HepG2 (cell line): ENCODE results near the gene FMNL2. TPM values are rescaled to one million over a fixed set of nuclear protein-coding genes. Genes with fewer than 3 reads are reported as not detected.

Experiments used
- ATAC-seq: fragments of 200-7000 bp; cut with Tn5 transposase; 3 replicates; pipeline ENCODE4 v1.9.1; 2020; ENCODE audit warnings: mild to moderate bottlenecking, moderate library complexity
- BruUV-seq: library from RNA; stranded (reverse); fragments of 400-500 nt; replicated peaks from 2 replicates; lab custom pipeline; 2021; lab: Mats Ljungman, UMichigan
- CTCF ChIA-PET: fragments of 300-600 bp; formaldehyde crosslinking; extraction: SDS; loops from one replicate; lab custom pipeline; 2021; ENCODE audit warnings: low total read pairs, inconsistent platforms, low intra/inter-chr PET ratio; lab: Yijun Ruan, JAX
- POLR2A ChIA-PET: fragments of 350-600 bp; sonication (Branson Sonifier 250); formaldehyde crosslinking; loops from one replicate; lab custom pipeline; 2020; ENCODE audit warnings: antibody characterized with exemption, inconsistent platforms; lab: Yijun Ruan, JAX
- DNase-seq: peaks from one replicate; pipeline ENCODE4 v3.0.0-alpha.2; 2015; ENCODE audit warnings: low spot score
- FAIRE-seq: peaks from 3 replicates; lab custom pipeline; 2011; peaks lifted over from hg19 to GRCh38; lab: Jason Lieb, UNC
- H2AFZ ChIP-seq: one replicate; pipeline ENCODE4 v1.6.1; 2011; ENCODE audit warnings: low read length, inconsistent platforms
- H3K27ac ChIP-seq: fragments of 300-600 bp; 3 replicates; pipeline ENCODE4 v1.8.0; 2011; ENCODE audit warnings: mixed run types, mild to moderate bottlenecking, mixed read lengths, low read length, inconsistent platforms; ENCODE audit not compliant: insufficient read depth; ENCODE audit errors: extremely low read length
- H3K27me3 ChIP-seq, 2 experiments: fragments of 200-600 bp in 1 of 2; 2 replicates in 1 of 2; 3 replicates in 1 of 2; pipeline versions ENCODE4 v1.6.0 to v1.8.0; 2011; ENCODE audit warnings: low read length in 2 of 2, mild to moderate bottlenecking in 2 of 2, moderate library complexity in 2 of 2, inconsistent platforms in 1 of 2; ENCODE audit not compliant: insufficient read depth in 2 of 2, control insufficient read depth in 1 of 2
- H3K36me3 ChIP-seq, 2 experiments: fragments of 200-600 bp in 1 of 2; replicated peaks in 1 of 2; 2 replicates in 1 of 2; 3 replicates in 1 of 2; pipeline versions ENCODE4 v1.5.1 to v1.8.0; 2011; ENCODE audit warnings: low read length in 2 of 2, inconsistent platforms in 1 of 2; ENCODE audit not compliant: insufficient read depth in 2 of 2, control insufficient read depth in 1 of 2
- H3K4me1 ChIP-seq: 2 replicates; pipeline ENCODE4 v1.5.1; 2012; ENCODE audit warnings: low read length, inconsistent platforms; ENCODE audit not compliant: insufficient read depth
- H3K4me2 ChIP-seq: 2 replicates; pipeline ENCODE4 v1.6.0; 2011; ENCODE audit warnings: low read depth, low read length, inconsistent platforms
- H3K4me3 ChIP-seq, 3 experiments: fragments of 200-600 bp in 1 of 3; sonication (generic), shearing (Covaris generic) in 1 of 3; replicated peaks in 1 of 3; 2 replicates each; pipeline ENCODE4 v1.5.1; 2011 to 2016; ENCODE audit warnings: low read length in 3 of 3, inconsistent platforms in 2 of 3, low read depth in 2 of 3, mild to moderate bottlenecking in 2 of 3, control low read depth in 1 of 3, mixed read lengths in 1 of 3; ENCODE audit not compliant: insufficient read depth in 1 of 3
- H3K79me2 ChIP-seq: one replicate; pipeline ENCODE4 v1.6.1; 2011; ENCODE audit warnings: low read length, inconsistent platforms; ENCODE audit not compliant: insufficient read depth
- H3K9ac ChIP-seq: 2 replicates; pipeline ENCODE4 v1.6.0; 2011; ENCODE audit warnings: mild to moderate bottlenecking, low read depth, low read length, inconsistent platforms; ENCODE audit not compliant: insufficient read depth
- H3K9me3 ChIP-seq: 2 replicates; pipeline ENCODE4 v1.5.1; 2012; ENCODE audit warnings: mild to moderate bottlenecking, low read length
- H4K20me1 ChIP-seq: 2 replicates; pipeline ENCODE4 v1.6.0; 2011; ENCODE audit warnings: inconsistent platforms, mild to moderate bottlenecking, low read length, moderate library complexity; ENCODE audit not compliant: insufficient read depth
- ATM ChIP-seq: fragments of 450-650 bp; IDR thresholded peaks from 2 replicates; pipeline ENCODE4 v1.7.1; 2017; ENCODE audit warnings: mild to moderate bottlenecking, borderline replicate concordance
- HNF4A ChIP-seq: sonication (generic); formaldehyde crosslinking; IDR thresholded peaks from 2 replicates; pipeline ENCODE4 v1.4.0; 2020; ENCODE audit warnings: missing genetic modification reagents
- IKZF5 ChIP-seq: IDR thresholded peaks from 2 replicates; pipeline ENCODE4 v1.6.1; 2018; ENCODE audit warnings: missing genetic modification reagents, mild to moderate bottlenecking, missing compliant biosample characterization
- NFKBIZ ChIP-seq: IDR thresholded peaks from 2 replicates; pipeline ENCODE4 v1.6.1; 2018; ENCODE audit warnings: missing genetic modification reagents, missing compliant biosample characterization
- PITX1 ChIP-seq: sonication (generic); formaldehyde crosslinking; IDR thresholded peaks from 2 replicates; pipeline ENCODE4 v1.5.1; 2020; ENCODE audit warnings: mild to moderate bottlenecking, missing genetic modification reagents
- SPEN ChIP-seq: sonication (generic); formaldehyde crosslinking; IDR thresholded peaks from 2 replicates; pipeline ENCODE4 v1.5.1; 2020; ENCODE audit warnings: low read depth, mild to moderate bottlenecking, missing genetic modification reagents
- TGIF2 ChIP-seq: IDR thresholded peaks from 2 replicates; pipeline ENCODE4 v1.6.1; 2016; ENCODE audit warnings: control low read depth, missing compliant biosample characterization
- TRIM24 ChIP-seq: sonication (generic); formaldehyde crosslinking; IDR thresholded peaks from 2 replicates; pipeline ENCODE4 v1.8.0; 2022; ENCODE audit warnings: mild to moderate bottlenecking, missing genetic modification reagents
- ZBTB21 ChIP-seq: sonication (generic); formaldehyde crosslinking; IDR thresholded peaks from 2 replicates; pipeline ENCODE4 v1.4.0; 2020; ENCODE audit warnings: missing genetic modification reagents
- ZNF234 ChIP-seq: sonication (generic); formaldehyde crosslinking; conservative IDR thresholded peaks from 2 replicates; pipeline ENCODE4 v1.5.1; 2020; ENCODE audit warnings: mild to moderate bottlenecking, missing genetic modification reagents
- ZNF343 ChIP-seq: sonication (generic); formaldehyde crosslinking; IDR thresholded peaks from 2 replicates; pipeline ENCODE4 v1.4.0; 2020; ENCODE audit warnings: mild to moderate bottlenecking, missing genetic modification reagents
- ZNF543 ChIP-seq: sonication (generic); formaldehyde crosslinking; IDR thresholded peaks from 2 replicates; pipeline ENCODE4 v1.4.0; 2020; ENCODE audit warnings: mild to moderate bottlenecking, missing genetic modification reagents
- ZNF644 ChIP-seq: IDR thresholded peaks from 2 replicates; pipeline ENCODE4 v1.6.1; 2016; ENCODE audit warnings: low read depth
- ZNF891 ChIP-seq: sonication (generic); formaldehyde crosslinking; IDR thresholded peaks from 2 replicates; pipeline ENCODE4 v1.5.0; 2020; ENCODE audit warnings: mild to moderate bottlenecking, missing genetic modification reagents
- ZSCAN31 ChIP-seq: sonication (generic); formaldehyde crosslinking; IDR thresholded peaks from 2 replicates; pipeline ENCODE4 v1.5.0; 2020; ENCODE audit warnings: low read depth, mild to moderate bottlenecking, missing genetic modification reagents
- WGBS: methylation state at CpG from one replicate; pipeline ENCODE4 v1.1.6; 2017; ENCODE audit warnings: low lambda C conversion rate; 5-methylcytosine and 5-hydroxymethylcytosine counted together
- in situ Hi-C: cut with HindIII; loops from 2 replicates; pipeline ENCODE4 v1.10.0; 2017; ENCODE audit warnings: low pct_unique_long_range_greater_than_20kb; ENCODE audit not compliant: extremely low pct_ligation_motif_present
- intact Hi-C: fragments of 100-400 bp; cut with micrococcal nuclease; formaldehyde crosslinking; loops from one replicate; pipeline ENCODE4 v1.10.0; 2022; ENCODE audit not compliant: unreplicated experiment
- polyA plus RNA-seq, 8 experiments: library from polyadenylated mRNA; depleted of rRNA in 3 of 8; stranded (reverse) in 7 of 8; unstranded in 1 of 8; fragments of >200 nt; fragmentation: Illumina TruSeq in 4 of 8; extraction: Trizol in 4 of 8; gene quantifications; 2 replicates each; pipeline versions ENCODE4 v1.2.1 to v1.2.3, GENCODE V29; 2011 to 2016; ENCODE audit warnings: low read depth in 4 of 8, missing spikeins in 1 of 8, mixed read lengths in 1 of 8; ENCODE audit not compliant: insufficient read depth in 1 of 8
- total RNA-seq, 5 experiments: library from RNA; depleted of rRNA; stranded (reverse); fragments of >200 nt; fragmentation: Illumina TruSeq; extraction: Trizol; gene quantifications; 2 replicates each; pipeline ENCODE4 v1.2.3, GENCODE V29; 2016; ENCODE audit warnings: low read depth in 1 of 5

FMNL2 gene
- total and polyA plus RNA-seq, 2 of the 13 experiments (the other 11 are each of a cell fraction or from before 2014, with no cell fraction given), result 66.5 to 67.7 TPM

DNA sequence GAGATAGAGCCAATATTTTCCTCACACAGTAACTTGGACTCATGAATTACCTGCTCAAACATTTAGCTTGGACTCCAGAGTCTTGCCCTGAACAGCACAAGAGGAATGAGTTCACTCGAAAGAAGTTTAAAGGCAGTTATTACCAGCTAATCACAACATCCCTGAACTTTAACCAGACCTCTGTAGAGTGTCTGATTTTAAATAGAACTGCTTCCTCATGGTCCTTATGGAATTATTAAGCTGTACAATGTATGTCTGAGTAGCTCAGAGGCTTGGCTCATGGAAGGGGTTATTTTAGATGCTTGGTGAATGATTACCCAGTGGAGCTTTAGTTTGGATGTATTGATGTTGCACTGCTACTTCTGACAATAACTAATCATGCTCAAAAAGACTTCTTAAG lies 183.1 kb downstream of the FMNL2 start:
- H3K79me2 ChIP-seq, result peaks cover 71% of the 10 kb centered on the region
- no peak overlapping the region for H3K9ac ChIP-seq
- intact Hi-C loops (no loop called here), in situ Hi-C loops (no loop called here)
- H3K9me3 ChIP-seq, result no peaks in the 10 kb centered on the region
- H3K36me3 ChIP-seq, result no peaks in the 10 kb centered on the region; a peak in 1 of 5 replicates
- no peaks in the 10 kb centered on the region; the same call in 1 of the 2 replicates for H4K20me1 ChIP-seq
- ChIA-PET POLR2A (no interaction called here), CTCF (no interaction called here)
- H3K4me2 ChIP-seq, result no peak overlapping the region
- 76% methylated on average over 1 of the region's 1 CpG for WGBS
- peaks cover 20% of the 10 kb centered on the region for H3K4me1 ChIP-seq
- DNase-seq, result no peak
- BruUV-seq, result no TSS peak
- TF ChIP-seq NFKBIZ (CRISPR knock-in tag) (no peak), ZNF891 (CRISPR knock-in tag) (no peak), ATM (no peak), TGIF2 (CRISPR knock-in tag) (no peak), ZSCAN31 (CRISPR knock-in tag) (no peak), PITX1 (no peak), IKZF5 (CRISPR knock-in tag) (no peak), ZBTB21 (CRISPR knock-in tag) (no peak), ZNF644 (CRISPR knock-in tag) (no peak), ZNF234 (CRISPR knock-in tag) (no peak), SPEN (CRISPR knock-in tag) (no peak), HNF4A (CRISPR knock-in tag) (no peak), ZNF543 (no peak), TRIM24 (CRISPR knock-in tag) (no peak), ZNF343 (CRISPR knock-in tag) (no peak)
- H2AFZ ChIP-seq, result no peak overlapping the region
- no peak for FAIRE-seq
- no peak overlapping the region for H3K4me3 ChIP-seq
- peak; percentile 66 for ATAC-seq
- H3K27ac ChIP-seq, result no peak overlapping the region
- H3K27me3 ChIP-seq, result no peaks in the 10 kb centered on the region
